Skin epidermis (tissue), 12 donors: ENCODE data around the gene TTC16.
A peak's percentile ranks its signal among the peaks of the same experiment; 100 is the strongest.
"Not testable (repeated sequence)": the region's sequence is repeated elsewhere in the genome, so short reads cannot be mapped to it uniquely, and the experiment has no call there.

Experiments
- H3K27ac ChIP-seq, 21 experiments: fragments of 200-600 bp; sonication (generic) in 11 of 21; one replicate each; pipeline ENCODE4 v1.5.0; 2020; ENCODE audit warnings: mild to moderate bottlenecking in 3 of 21, inconsistent platforms in 2 of 21, moderate library complexity in 2 of 21
- H3K4me3 ChIP-seq, 7 experiments: fragments of 200-600 bp; sonication (generic) in 2 of 7; one replicate each; pipeline ENCODE4 v1.5.0; 2020; ENCODE audit warnings: inconsistent platforms in 2 of 7, mild to moderate bottlenecking in 2 of 7, moderate library complexity in 1 of 7

The TTC16 gene

GRCh38 chr9:127735530-127736185 is 19.8 kb downstream of the TTC16 start:
- peak overlapping the region in 14 of 21 experiments; percentile 15 to 99 (median 94) for H3K27ac ChIP-seq
- H3K4me3 ChIP-seq, result peak overlapping the region in 1 of 7 experiments; percentile 80

- Histone ChIP-seq H3K4me3 (no peak overlapping the region), H3K27ac (no peak overlapping the region)
Observed at GRCh38 chr9:127738666-127739065, 22.8 kb downstream of the TTC16 start.

GRCh38 chr9:127739614-127740330 is 23.9 kb downstream of the TTC16 start:
- Histone ChIP-seq H3K4me3 (no peak overlapping the region), H3K27ac (peak overlapping the region in 17 of 21 experiments; percentile 32 to 79 (median 66))

- peak overlapping the region in 7 of 21 experiments; percentile 14 to 79 (median 54) for H3K27ac ChIP-seq
- H3K4me3 ChIP-seq, result no peak overlapping the region
Observed at GRCh38 chr9:127741831-127742434, 26.1 kb downstream of the TTC16 start.

GRCh38 chr9:127742435-127743088 is 26.7 kb downstream of the TTC16 start:
- Histone ChIP-seq H3K27ac (peak overlapping the region in 4 of 21 experiments; percentile 19 to 79 (median 52)), H3K4me3 (no peak overlapping the region)

GRCh38 chr9:127744398-127745110 is 28.7 kb downstream of the TTC16 start:
- Histone ChIP-seq H3K27ac (peak overlapping the region in 2 of 21 experiments; percentile 2 to 49), H3K4me3 (no peak overlapping the region)

GRCh38 chr9:127746959-127747569 is 31.2 kb downstream of the TTC16 start:
- no peak overlapping the region for H3K27ac ChIP-seq
- no peak overlapping the region for H3K4me3 ChIP-seq

GRCh38 chr9:127749090-127749787 is 33.4 kb downstream of the TTC16 start:
- no peak overlapping the region for H3K4me3 ChIP-seq
- no peak overlapping the region for H3K27ac ChIP-seq

- H3K4me3 ChIP-seq, result no peak overlapping the region
- H3K27ac ChIP-seq, result no peak overlapping the region
Observed at GRCh38 chr9:127751269-127752054, 35.6 kb downstream of the TTC16 start.

GRCh38 chr9:127753148-127753547 is 37.3 kb downstream of the TTC16 start:
- Histone ChIP-seq H3K27ac (no peak overlapping the region), H3K4me3 (no peak overlapping the region)

GRCh38 chr9:127753622-127754021 is 37.7 kb downstream of the TTC16 start:
- H3K27ac ChIP-seq, result no peak overlapping the region
- H3K4me3 ChIP-seq, result no peak overlapping the region

GRCh38 chr9:127754099-127755060 is 38.5 kb downstream of the TTC16 start:
- peak overlapping the region in 1 of 7 experiments; percentile 17 for H3K4me3 ChIP-seq
- H3K27ac ChIP-seq, result no peak overlapping the region

GRCh38 chr9:127755061-127756060 is 39.5 kb downstream of the TTC16 start:
- no peak overlapping the region for H3K27ac ChIP-seq
- H3K4me3 ChIP-seq, result peak overlapping the region in 1 of 7 experiments; percentile 17

- no peak overlapping the region for H3K4me3 ChIP-seq
- H3K27ac ChIP-seq, result no peak overlapping the region
Observed at GRCh38 chr9:127756233-127756632, 40.4 kb downstream of the TTC16 start.

- not testable (repeated sequence) for H3K27ac ChIP-seq, H3K4me3 ChIP-seq
Observed at GRCh38 chr9:127756776-127757175, 40.9 kb downstream of the TTC16 start.

GRCh38 chr9:127758843-127759242 is 43.0 kb downstream of the TTC16 start:
- H3K27ac ChIP-seq, result peak overlapping the region in 1 of 21 experiments; percentile 34
- H3K4me3 ChIP-seq, result no peak overlapping the region
